GM15510 (cell line): ENCODE data around the gene PTPRU.

Experiments used
- POLR2A ChIP-seq: IDR thresholded peaks from 3 replicates; pipeline ENCODE4 v1.6.1; 2011; ENCODE audit warnings: borderline replicate concordance; ENCODE audit not compliant: insufficient read length; ENCODE audit errors: extremely low read depth

The PTPRU gene

DNA sequence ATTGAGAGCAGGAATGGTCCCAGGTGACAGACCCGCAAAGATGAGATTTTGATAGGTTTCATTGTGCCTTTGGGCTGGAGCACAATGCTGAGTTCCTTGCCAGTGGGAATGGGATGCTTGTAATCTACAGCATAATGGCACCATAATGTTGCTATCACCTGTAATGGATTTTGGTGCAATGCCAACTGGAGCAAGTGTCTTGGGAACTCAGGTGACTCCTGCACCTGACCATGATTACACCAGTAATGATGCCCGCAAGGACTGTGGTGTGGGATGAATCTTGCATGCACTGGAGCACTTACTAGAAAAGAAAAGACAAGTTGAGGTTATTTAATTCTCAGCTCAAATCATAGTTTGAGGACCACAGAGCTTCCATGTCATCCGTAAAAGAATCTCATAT is 96.7 kb downstream of the PTPRU start:
- no peak for TF ChIP-seq POLR2A

DNA sequence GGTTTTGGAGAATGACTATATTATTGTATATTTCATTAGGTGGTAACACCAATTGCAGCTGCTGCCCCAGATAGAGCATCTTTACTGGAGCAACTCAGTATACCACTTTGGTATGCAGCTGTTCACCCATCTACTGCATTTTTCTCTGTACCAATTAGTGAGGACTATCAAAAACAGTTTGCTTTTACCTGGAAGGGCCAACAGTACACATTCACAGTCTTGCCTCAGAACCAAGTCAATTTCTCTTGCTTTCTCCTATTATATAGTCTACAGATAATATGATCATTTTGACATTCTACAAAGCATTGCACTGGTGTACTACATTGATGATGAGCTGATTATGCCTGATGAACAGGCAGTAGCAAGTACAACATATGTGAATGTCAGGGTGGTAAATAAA is 99.3 kb downstream of the PTPRU start:
- TF ChIP-seq POLR2A = no peak

GRCh38 chr1:29338908-29339575 is 102.7 kb downstream of the PTPRU start:
- no peak for TF ChIP-seq POLR2A

DNA sequence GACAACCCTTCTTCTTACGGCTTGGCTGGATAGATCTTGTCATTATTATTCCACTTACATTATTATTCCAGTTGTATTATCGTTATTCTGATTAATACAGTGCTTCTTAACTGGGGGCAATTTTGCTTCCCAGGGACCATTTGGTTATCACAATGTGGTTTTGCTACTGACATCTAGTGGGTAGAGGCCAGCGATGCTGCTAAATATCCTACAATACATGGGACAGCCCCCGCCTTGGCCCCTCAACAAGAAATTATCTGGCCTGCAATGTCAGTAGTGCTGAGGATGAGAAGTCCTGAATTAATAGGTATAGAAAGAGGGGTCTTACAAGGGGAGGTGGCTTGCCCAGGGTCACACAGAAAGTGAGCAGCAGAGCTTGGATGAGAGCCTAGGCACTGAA is 105.6 kb downstream of the PTPRU start:
- TF ChIP-seq POLR2A = no peak

- TF ChIP-seq POLR2A = no peak
Observed at GRCh38 chr1:29342351-29342750, 106.0 kb downstream of the PTPRU start.

GRCh38 chr1:29342983-29343382 is 106.7 kb downstream of the PTPRU start:
- no peak for TF ChIP-seq POLR2A

DNA sequence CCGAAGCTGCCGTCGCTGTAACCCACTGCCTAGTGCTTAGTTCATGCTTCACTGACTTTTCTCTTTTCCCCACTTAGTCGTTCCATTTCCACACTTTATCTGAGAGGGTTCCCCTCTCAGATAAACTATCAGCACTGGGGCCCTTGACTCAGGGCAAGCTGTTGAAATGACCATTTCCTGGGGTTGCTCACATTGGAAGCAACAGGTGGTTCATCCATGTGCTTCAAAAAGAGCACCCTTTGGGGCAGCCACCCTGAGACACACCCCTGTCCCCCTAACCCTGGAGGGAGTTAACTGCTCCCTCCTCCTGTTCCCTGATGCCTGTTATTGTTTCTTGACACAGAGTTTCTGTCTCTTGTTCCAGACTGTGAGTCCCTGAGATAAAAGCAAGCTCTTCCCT is 107.2 kb downstream of the PTPRU start:
- TF ChIP-seq POLR2A = no peak

- no peak for TF ChIP-seq POLR2A
Observed at GRCh38 chr1:29343908-29344307, 107.6 kb downstream of the PTPRU start.

- TF ChIP-seq POLR2A = no peak
Observed at GRCh38 chr1:29344336-29344735, 108.0 kb downstream of the PTPRU start.

DNA sequence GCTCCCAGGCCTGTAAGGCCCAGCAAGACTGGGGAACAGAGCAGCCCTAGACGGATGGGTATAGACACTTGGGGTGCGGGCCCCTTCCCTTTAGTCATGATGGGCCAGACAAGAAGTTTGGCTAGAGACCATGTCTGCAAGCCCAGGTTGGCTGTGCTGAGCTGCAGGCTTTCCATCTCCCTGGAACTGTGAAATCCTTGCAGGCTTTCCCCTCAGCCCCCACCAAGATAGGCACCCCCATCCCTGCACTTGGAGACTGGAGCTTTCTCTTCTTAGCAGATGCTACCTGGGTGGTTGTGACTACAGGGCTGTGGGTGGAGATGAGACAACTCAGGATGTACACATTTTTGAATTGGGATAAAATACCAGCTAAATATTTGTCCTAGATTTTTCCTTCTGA is 110.3 kb downstream of the PTPRU start:
- TF ChIP-seq POLR2A = no peak

DNA sequence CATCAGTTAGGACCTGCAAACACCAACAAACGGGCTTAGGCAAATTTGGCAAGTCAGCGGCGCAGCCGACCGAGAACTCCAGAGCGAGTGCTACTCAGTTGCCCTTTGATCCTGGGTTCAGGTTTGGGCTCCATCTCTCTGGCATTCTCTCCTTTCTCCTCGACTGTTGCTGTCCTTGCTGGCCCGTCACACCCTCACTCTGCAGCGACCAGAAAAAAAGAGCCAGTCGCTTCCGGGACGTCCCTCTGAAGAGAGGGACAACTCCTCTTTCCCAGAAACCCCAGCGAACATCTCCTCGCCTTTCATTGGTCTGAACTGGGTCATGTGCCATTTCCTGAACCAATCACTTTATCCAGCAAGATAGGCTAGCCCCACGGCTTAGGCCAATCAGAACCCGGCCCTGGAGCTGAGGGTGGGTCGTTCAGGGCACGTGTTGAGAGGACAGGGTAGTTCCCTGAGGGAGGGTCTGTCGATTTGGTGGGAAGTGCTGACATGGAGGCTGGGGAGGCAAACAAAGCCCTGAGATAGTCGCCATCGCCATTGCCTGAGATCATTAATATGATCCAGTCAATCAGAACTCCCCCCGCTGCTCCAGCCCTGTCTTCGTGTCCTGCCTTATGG is 113.7 kb downstream of the PTPRU start:
- no peak for TF ChIP-seq POLR2A

DNA sequence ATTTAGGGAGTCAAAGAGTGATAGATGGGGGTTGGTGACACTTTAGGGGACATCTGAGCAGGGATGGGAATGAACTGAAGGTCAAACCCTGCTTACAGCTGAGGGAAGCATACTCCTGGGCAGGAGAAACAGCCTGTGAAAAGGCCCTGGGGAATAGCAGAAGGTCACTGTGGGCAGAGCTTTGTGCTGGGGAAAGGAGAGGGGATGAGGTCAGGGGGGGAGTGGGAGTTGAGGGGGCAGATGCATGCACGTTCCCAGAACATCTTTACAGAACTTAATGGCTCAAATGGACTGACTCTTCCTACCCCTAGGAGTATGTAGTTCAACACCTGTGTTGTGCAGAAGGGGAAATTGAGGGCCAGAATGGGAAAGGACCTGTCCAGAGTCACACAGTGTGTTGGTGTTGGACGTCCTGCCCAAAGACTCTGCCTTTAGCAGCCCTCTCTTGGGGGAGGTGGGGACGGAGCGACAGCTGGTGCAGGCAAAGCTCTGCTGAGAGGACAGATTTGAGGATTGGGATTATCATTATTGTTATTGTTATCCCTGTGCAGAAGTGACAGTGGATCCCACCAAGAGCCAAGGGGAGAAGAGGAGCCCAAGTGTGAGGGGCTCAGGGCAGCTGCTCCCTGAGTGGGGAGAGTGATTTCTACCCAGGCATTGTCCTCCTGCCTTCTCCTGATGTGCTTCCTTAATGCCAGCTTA is 116.5 kb downstream of the PTPRU start:
- no peak for TF ChIP-seq POLR2A

- no peak for TF ChIP-seq POLR2A
Observed at GRCh38 chr1:29354511-29355098, 118.3 kb downstream of the PTPRU start.

DNA sequence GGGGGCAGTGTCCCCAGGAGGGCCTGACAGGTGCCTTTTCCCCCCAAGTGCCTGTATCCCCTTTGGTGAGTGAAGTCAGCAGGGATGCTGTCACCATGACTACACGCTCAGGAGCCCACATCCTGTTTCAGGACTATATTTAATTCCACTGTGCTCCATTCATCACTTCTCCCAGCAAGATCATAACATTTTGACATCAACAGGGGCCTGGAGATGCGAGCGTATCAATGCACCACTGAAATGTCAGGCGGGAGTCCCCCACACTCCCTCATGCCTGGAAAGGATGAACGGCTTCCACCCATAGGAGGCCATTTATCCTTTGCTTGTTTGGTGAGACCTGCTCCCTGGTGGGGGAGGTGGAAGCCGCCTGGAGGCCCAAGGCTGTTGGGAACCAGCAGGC is 119.1 kb downstream of the PTPRU start:
- no peak for TF ChIP-seq POLR2A

GRCh38 chr1:29356663-29357062 is 120.3 kb downstream of the PTPRU start:
- TF ChIP-seq POLR2A = no peak
